Naive thymus-derived CD4-positive, alpha-beta T cell (primary cell): ENCODE data around the gene ALKBH6. TPM values are rescaled to one million over a fixed set of nuclear protein-coding genes. Genes with fewer than 3 reads are reported as not detected.
A peak's percentile ranks its signal among the peaks of the same experiment; 100 is the strongest.

Experiments used
- ATAC-seq: fragments of 150-1000 bp; cut with Tn5 transposase; 2 replicates; pipeline ENCODE4 v1.10.0; 2021; ENCODE audit warnings: mild to moderate bottlenecking, moderate library complexity
- CTCF ChIA-PET: fragments of 350-600 bp; sonication (Branson Sonifier 250); formaldehyde crosslinking; loops from one replicate; lab custom pipeline; 2021; ENCODE audit warnings: antibody characterized with exemption; lab: Charles Lee
- POLR2A ChIA-PET: fragments of 350-600 bp; sonication (Branson Sonifier 250); formaldehyde crosslinking; loops from one replicate; lab custom pipeline; 2021; ENCODE audit warnings: antibody characterized with exemption, inconsistent platforms; lab: Charles Lee
- DNase-seq, 9 donors: peaks; one replicate each; pipeline versions ENCODE4 v3.0.0 to v3.0.0-alpha.2; 2020 to 2022; ENCODE audit warnings: mixed read lengths in 1 of 9
- H3K27ac ChIP-seq: one replicate; pipeline ENCODE4 v1.7.0; 2013; ENCODE audit warnings: mild to moderate bottlenecking, low read depth, low read length, moderate library complexity
- H3K27me3 ChIP-seq, 2 donors: one replicate each; pipeline ENCODE4 v1.7.0; 2013; ENCODE audit warnings: low read length in 2 of 2, mild to moderate bottlenecking in 2 of 2, moderate library complexity in 2 of 2; ENCODE audit not compliant: control insufficient read depth in 2 of 2, insufficient read depth in 2 of 2
- H3K36me3 ChIP-seq, 3 experiments: 1 replicate in 2 of 3; 2 replicates in 1 of 3; pipeline ENCODE4 v1.7.0; 2013; ENCODE audit warnings: low read length in 3 of 3, mild to moderate bottlenecking in 3 of 3, moderate library complexity in 1 of 3; ENCODE audit not compliant: insufficient read depth in 3 of 3, control insufficient read depth in 2 of 3
- H3K4me1 ChIP-seq, 2 donors: one replicate each; pipeline ENCODE4 v1.7.0; 2013; ENCODE audit warnings: low read length in 2 of 2, mild to moderate bottlenecking in 2 of 2, moderate library complexity in 1 of 2; ENCODE audit not compliant: control insufficient read depth in 2 of 2, insufficient read depth in 2 of 2
- H3K4me3 ChIP-seq: 2 replicates; pipeline ENCODE4 v1.7.0; 2013; ENCODE audit warnings: mild to moderate bottlenecking, low read length
- H3K9me3 ChIP-seq, 3 experiments: 1 replicate in 2 of 3; 2 replicates in 1 of 3; pipeline ENCODE4 v1.7.0; 2013; ENCODE audit warnings: low read length in 3 of 3; ENCODE audit not compliant: control insufficient read depth in 2 of 3
- H3K27ac Mint-ChIP-seq, 9 donors: one replicate each; pipeline ENCODE4 v1.8.0; 2020 to 2022; ENCODE audit warnings: mixed read lengths in 9 of 9, mild to moderate bottlenecking in 8 of 9, moderate library complexity in 5 of 9, inconsistent platforms in 2 of 9
- H3K27me3 Mint-ChIP-seq, 5 donors: one replicate each; pipeline ENCODE4 v1.8.0; 2021 to 2022; ENCODE audit warnings: mixed read lengths in 5 of 5, mild to moderate bottlenecking in 1 of 5
- H3K36me3 Mint-ChIP-seq, 5 donors: one replicate each; pipeline ENCODE4 v1.8.0; 2020 to 2022; ENCODE audit warnings: mixed read lengths in 5 of 5, mild to moderate bottlenecking in 3 of 5, inconsistent platforms in 1 of 5
- H3K4me1 Mint-ChIP-seq, 7 donors: one replicate each; pipeline ENCODE4 v1.8.0; 2020 to 2022; ENCODE audit warnings: mixed read lengths in 7 of 7, mild to moderate bottlenecking in 3 of 7, inconsistent platforms in 1 of 7
- H3K4me3 Mint-ChIP-seq, 10 donors: one replicate each; pipeline ENCODE4 v1.8.0; 2020 to 2022; ENCODE audit warnings: mild to moderate bottlenecking in 10 of 10, mixed read lengths in 10 of 10, moderate library complexity in 6 of 10, inconsistent platforms in 2 of 10
- H3K9me3 Mint-ChIP-seq, 11 donors: one replicate each; pipeline ENCODE4 v1.8.0; 2020 to 2022; ENCODE audit warnings: mixed read lengths in 11 of 11, mild to moderate bottlenecking in 4 of 11, inconsistent platforms in 1 of 11, moderate library complexity in 1 of 11
- intact Hi-C, 2 donors: fragments of 100-400 bp; cut with micrococcal nuclease; formaldehyde crosslinking; loops; one replicate each; pipeline ENCODE4 v1.15.1; 2023
- polyA plus RNA-seq, 2 donors: library from polyadenylated mRNA; unstranded; fragments of 300-500 nt; fragmentation: Illumina TruSeq; gene quantifications; one replicate each; pipeline ENCODE4 v1.2.3, GENCODE V29; 2021
- total RNA-seq, 6 experiments: library from RNA in 5 of 6; stranded (reverse) in 5 of 6; gene quantifications; 1 replicate in 5 of 6; 2 replicates in 1 of 6; pipeline ENCODE4 v1.2.3 and lab custom pipeline; 2021 to 2026

ALKBH6 gene
- total and polyA plus RNA-seq, 7 experiments from 2014 or later = 19.1 to 60.6 (median 44.5) TPM

- intact Hi-C loops = no loop called here
- CTCF ChIA-PET = no interaction called here
- ATAC-seq = no peak
- no peaks in the 10 kb centered on the region for H3K36me3 Mint-ChIP-seq
- H3K27ac Mint-ChIP-seq = no peak overlapping the region
- Histone ChIP-seq H3K27ac (no peak overlapping the region), H3K4me3 (no peak overlapping the region), H3K4me1 (no peaks in the 10 kb centered on the region), H3K27me3 (peaks cover 0 to 3% of the 10 kb centered on the region in 2 donors), H3K36me3 (no peaks in the 10 kb centered on the region), H3K9me3 (no peaks in the 10 kb centered on the region)
- no peak overlapping the region for H3K4me3 Mint-ChIP-seq
- POLR2A ChIA-PET = no interaction called here
- H3K9me3 Mint-ChIP-seq = peaks cover 0 to 2% (median 0%) of the 10 kb centered on the region in 11 donors
- H3K27me3 Mint-ChIP-seq = peaks cover 3 to 15% (median 8%) of the 10 kb centered on the region in 5 donors
- peaks cover 0 to 5% (median 0%) of the 10 kb centered on the region in 7 donors for H3K4me1 Mint-ChIP-seq
- DNase-seq = no peak
Measured at GRCh38 chr19:35973487-35973886, 40.5 kb downstream of the ALKBH6 start.

DNA sequence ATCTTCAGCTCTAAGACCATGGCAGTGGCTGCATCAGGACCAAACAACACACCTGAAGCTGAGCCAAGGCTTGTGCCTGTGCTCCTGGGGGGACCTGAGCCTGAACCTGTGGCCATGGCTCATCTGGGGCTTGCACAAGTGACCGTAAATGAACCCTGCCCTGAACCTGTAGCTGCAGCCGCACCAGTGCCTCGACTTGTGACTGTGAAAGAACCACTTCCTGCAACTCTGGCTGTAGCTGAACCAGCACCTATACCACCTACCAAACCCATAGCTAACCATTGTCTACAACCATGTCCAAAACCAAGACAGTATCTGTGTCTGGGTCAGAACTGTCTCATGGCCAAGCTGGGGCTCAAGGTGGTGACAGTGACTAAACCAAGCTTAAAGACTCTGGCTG lies 47.2 kb downstream of the ALKBH6 start:
- POLR2A ChIA-PET = interaction anchor here (0.9 kb wide), 1 partner anchor 28 kb away, joined by 4 read pairs; no protein-coding TSS in a partner anchor
- no peak overlapping the region for H3K27ac Mint-ChIP-seq
- peaks cover 0 to 11% (median 0%) of the 10 kb centered on the region in 5 donors for H3K27me3 Mint-ChIP-seq
- no peak overlapping the region for H3K4me3 Mint-ChIP-seq
- intact Hi-C loops = no loop called here
- no peak overlapping the region for H3K27ac ChIP-seq
- CTCF ChIA-PET = no interaction called here
- no peak overlapping the region for H3K4me3 ChIP-seq
- H3K9me3 Mint-ChIP-seq = no peaks in the 10 kb centered on the region
- H3K4me1 ChIP-seq = peaks cover 0 to 3% of the 10 kb centered on the region in 2 donors
- no peak for DNase-seq
- no peaks in the 10 kb centered on the region for H3K36me3 Mint-ChIP-seq
- H3K36me3 ChIP-seq = no peaks in the 10 kb centered on the region
- no peaks in the 10 kb centered on the region for H3K9me3 ChIP-seq
- ATAC-seq = peak; percentile 18
- H3K27me3 ChIP-seq = no peaks in the 10 kb centered on the region
- H3K4me1 Mint-ChIP-seq = peaks cover 0 to 9% (median 0%) of the 10 kb centered on the region in 7 donors

- DNase-seq = peak in 7 of 9 donors; percentile 26 to 57 (median 47)
- no peak overlapping the region for H3K27ac Mint-ChIP-seq
- CTCF ChIA-PET = no interaction called here
Measured at GRCh38 chr19:35963514-35963913, 50.5 kb downstream of the ALKBH6 start.

DNA sequence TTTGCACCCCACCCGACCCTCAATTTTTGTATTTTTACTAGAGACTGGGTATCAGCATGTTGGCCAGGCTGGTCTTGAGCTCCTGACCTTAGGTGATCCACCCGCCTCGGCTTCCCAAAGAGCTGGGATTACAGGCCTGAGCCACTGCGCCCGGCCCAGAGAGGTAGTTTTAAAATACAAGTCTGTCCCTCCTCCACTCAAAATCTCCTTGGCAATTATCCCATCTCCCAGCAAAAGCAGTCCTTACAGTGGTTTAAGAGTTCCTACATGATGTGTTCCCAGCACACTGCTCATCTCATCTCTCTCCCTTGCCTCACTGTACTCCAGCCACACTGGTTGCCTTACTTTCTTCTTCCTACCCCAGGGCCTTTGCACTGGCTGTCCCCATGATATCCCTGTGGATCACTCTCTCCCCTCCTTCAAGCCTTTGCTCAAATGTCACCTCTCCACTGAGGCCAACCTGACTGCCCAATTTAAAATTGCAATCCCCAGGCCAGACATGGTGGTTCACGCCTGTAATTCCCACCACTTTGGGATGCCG lies 53.5 kb downstream of the ALKBH6 start:
- ChIA-PET CTCF (interaction anchor here (1.0 to 2.9 kb wide), 2 partner anchors 11 to 20 kb away, joined by 3 to 28 read pairs; no protein-coding TSS in a partner anchor), POLR2A (no interaction called here)
- Histone ChIP-seq H3K27me3 (no peaks in the 10 kb centered on the region), H3K36me3 (no peaks in the 10 kb centered on the region), H3K4me1 (peaks cover 14 to 27% of the 10 kb centered on the region in 2 donors), H3K27ac (no peak overlapping the region), H3K9me3 (no peaks in the 10 kb centered on the region), H3K4me3 (no peak overlapping the region)
- ATAC-seq = no peak
- peak overlapping the region in 9 of 10 donors; percentile 2 to 79 (median 67) for H3K4me3 Mint-ChIP-seq
- no peak for DNase-seq
- H3K9me3 Mint-ChIP-seq = peaks cover 0 to 6% (median 0%) of the 10 kb centered on the region in 11 donors
- peaks cover 0 to 9% (median 0%) of the 10 kb centered on the region in 5 donors for H3K36me3 Mint-ChIP-seq
- H3K27me3 Mint-ChIP-seq = peaks cover 0 to 33% (median 0%) of the 10 kb centered on the region in 5 donors
- intact Hi-C loops = no loop called here
- H3K27ac Mint-ChIP-seq = peak overlapping the region in 4 of 9 donors; percentile 32 to 65 (median 60)
- H3K4me1 Mint-ChIP-seq = peaks cover 13 to 45% (median 35%) of the 10 kb centered on the region in 7 donors

More at GRCh38 chr19:35963514-35963913, 50.5 kb downstream of the ALKBH6 start:
- Histone ChIP-seq H3K36me3 (no peaks in the 10 kb centered on the region), H3K4me3 (no peak overlapping the region), H3K4me1 (peaks cover 10 to 11% of the 10 kb centered on the region in 2 donors), H3K9me3 (no peaks in the 10 kb centered on the region), H3K27ac (no peak overlapping the region), H3K27me3 (no peaks in the 10 kb centered on the region)
- POLR2A ChIA-PET = interaction anchor here (1.3 to 1.9 kb wide), 2 partner anchors 10 to 78 kb away, joined by 3 read pairs; no protein-coding TSS in a partner anchor
- intact Hi-C loops = loop anchor here (1.0 kb wide), 1 partner anchor 12 kb away; no protein-coding TSS in a partner anchor
- Mint-ChIP-seq H3K36me3 (peaks cover 0 to 3% (median 0%) of the 10 kb centered on the region in 5 donors), H3K4me3 (no peak overlapping the region), H3K4me1 (peaks cover 0 to 15% (median 9%) of the 10 kb centered on the region in 7 donors), H3K27me3 (peaks cover 0 to 30% (median 0%) of the 10 kb centered on the region in 5 donors), H3K9me3 (no peaks in the 10 kb centered on the region)
- ATAC-seq = no peak

GRCh38 chr19:35959968-35960320 lies 54.1 kb downstream of the ALKBH6 start:
- Histone ChIP-seq H3K9me3 (no peaks in the 10 kb centered on the region), H3K36me3 (no peaks in the 10 kb centered on the region), H3K27me3 (no peaks in the 10 kb centered on the region), H3K27ac (no peak overlapping the region), H3K4me1 (peaks cover 18 to 33% of the 10 kb centered on the region in 2 donors), H3K4me3 (peak overlapping the region; percentile 79)
- H3K36me3 Mint-ChIP-seq = peaks cover 0 to 9% (median 0%) of the 10 kb centered on the region in 5 donors
- H3K27me3 Mint-ChIP-seq = peaks cover 0 to 33% (median 0%) of the 10 kb centered on the region in 5 donors
- DNase-seq (no peak), ATAC-seq (no peak)
- CTCF ChIA-PET = interaction anchor here (1.0 to 2.9 kb wide), 4 partner anchors 10 to 93 kb away, joined by 3 to 28 read pairs (median 6); no protein-coding TSS in a partner anchor
- peaks cover 0 to 6% (median 0%) of the 10 kb centered on the region in 11 donors for H3K9me3 Mint-ChIP-seq
- POLR2A ChIA-PET = no interaction called here
- H3K4me1 Mint-ChIP-seq = peaks cover 16 to 50% (median 39%) of the 10 kb centered on the region in 7 donors
- H3K4me3 Mint-ChIP-seq = peak overlapping the region; percentile 28 to 83 (median 76)
- intact Hi-C loops = loop anchor here in 1 of 2 donors (1.0 to 2.0 kb wide), 5 partner anchors 35 to 167 kb away; partner anchors contain the start of genes ALKBH6, SDHAF1, THAP8 and WDR62
- H3K27ac Mint-ChIP-seq = peak overlapping the region in 1 of 9 donors; percentile 8
